Measurements from ENCODE around the gene MYO18B.
"Not testable (repeated sequence)": the region's sequence is repeated elsewhere in the genome, so short reads cannot be mapped to it uniquely, and the experiment has no call there.

MYO18B gene, protein sequence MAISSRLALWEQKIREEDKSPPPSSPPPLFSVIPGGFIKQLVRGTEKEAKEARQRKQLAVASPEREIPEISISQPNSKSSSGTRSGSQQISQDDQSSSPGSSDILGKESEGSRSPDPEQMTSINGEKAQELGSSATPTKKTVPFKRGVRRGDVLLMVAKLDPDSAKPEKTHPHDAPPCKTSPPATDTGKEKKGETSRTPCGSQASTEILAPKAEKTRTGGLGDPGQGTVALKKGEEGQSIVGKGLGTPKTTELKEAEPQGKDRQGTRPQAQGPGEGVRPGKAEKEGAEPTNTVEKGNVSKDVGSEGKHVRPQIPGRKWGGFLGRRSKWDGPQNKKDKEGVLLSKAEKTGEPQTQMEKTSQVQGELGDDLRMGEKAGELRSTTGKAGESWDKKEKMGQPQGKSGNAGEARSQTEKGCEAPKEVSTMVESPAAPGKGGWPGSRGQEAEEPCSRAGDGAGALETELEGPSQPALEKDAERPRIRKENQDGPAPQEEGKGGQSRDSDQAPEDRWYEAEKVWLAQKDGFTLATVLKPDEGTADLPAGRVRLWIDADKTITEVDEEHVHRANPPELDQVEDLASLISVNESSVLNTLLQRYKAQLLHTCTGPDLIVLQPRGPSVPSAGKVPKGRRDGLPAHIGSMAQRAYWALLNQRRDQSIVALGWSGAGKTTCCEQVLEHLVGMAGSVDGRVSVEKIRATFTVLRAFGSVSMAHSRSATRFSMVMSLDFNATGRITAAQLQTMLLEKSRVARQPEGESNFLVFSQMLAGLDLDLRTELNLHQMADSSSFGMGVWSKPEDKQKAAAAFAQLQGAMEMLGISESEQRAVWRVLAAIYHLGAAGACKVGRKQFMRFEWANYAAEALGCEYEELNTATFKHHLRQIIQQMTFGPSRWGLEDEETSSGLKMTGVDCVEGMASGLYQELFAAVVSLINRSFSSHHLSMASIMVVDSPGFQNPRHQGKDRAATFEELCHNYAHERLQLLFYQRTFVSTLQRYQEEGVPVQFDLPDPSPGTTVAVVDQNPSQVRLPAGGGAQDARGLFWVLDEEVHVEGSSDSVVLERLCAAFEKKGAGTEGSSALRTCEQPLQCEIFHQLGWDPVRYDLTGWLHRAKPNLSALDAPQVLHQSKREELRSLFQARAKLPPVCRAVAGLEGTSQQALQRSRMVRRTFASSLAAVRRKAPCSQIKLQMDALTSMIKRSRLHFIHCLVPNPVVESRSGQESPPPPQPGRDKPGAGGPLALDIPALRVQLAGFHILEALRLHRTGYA (N-terminal part only)

DNA sequence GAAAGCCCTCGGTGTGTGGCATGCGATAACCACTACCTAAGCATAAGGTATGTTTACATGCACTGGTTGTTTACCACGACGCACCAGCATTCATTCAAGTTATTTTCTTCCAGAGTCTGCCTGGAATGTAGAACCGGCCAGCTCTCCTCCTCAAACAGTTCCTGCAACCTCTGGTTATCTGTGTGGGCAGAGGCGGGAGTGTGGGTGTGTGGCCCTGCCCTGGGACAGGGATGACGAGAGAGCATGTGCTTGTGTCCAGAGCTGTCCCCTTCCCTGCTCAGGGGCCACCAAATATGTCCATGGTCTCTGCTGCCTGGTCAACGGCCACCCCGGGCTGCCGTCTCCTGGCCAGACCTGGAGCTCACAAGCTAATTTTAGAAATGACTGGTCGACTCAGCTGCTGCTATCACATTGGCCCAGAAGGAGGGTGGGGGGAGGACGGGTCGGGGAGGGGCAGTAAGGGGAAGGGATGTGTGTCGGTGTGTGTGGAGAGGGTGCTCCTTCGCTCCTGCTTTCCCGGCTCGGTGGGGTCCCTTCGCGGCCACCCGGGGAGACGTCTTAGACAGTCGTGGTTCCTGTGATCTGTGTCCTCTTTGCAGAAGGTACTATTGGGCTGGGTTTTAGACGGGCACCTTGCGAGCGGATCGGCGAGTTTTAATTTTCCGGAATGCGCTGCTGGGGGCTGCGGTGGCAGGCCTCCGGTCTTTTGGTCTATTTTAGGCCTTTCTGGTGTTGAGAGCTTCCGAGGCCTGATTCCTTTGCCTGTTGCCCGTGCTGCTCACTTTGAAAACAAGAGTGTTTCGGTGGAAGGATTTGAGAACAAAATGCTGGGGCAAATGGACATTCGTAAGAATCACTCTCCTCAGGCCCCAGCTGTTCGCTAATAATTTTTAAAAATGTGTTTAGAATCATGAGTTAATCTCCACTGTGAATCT, at the start of gene MYO18B:
Gene MYO18B, plus strand, starts transcription at position 497 of the 935 bp plus-strand sequence. CDS start 18,905 bp downstream, outside the sequence.
- DNase-seq (ENCODE audit: low spot score), result no peak

DNA sequence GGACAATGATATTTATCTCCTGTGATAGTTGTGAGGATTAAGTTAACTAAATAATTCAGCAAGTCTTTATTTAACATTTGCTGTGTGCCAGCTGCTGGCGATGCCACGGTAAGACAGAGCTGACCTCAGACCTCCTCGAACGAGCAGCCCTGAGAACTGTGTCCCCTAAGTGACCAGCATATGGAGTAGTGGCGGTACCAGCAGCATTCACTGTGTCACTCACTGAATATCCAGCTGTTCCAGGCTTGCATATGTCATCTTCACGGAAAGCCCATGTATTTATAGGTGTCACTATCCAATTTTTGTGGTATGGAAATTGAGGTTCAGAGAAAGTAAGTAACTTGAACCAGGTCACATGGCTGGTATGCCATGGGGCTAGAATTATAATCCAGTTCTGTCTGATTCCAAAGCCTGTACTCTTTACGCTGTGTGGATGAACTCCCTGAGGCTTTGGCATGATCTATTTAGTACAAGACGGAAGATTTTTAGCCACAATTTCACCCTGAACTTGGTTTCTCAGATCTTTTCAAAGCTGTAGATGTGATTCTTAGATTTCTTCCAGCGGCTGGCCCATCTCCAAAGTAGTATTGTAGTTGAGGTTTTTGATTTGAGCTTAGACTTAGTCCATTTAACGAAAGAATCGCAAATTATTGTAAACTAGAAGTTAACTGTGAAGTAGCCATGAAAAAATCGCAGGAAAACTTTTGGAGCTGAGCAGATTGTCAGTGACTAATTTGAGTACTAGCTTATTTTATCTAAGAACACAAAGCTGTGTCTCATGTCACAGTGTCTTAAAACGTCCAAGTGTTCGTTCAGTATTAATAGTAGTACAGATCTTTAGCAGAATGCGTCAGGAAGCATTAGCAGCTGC, 49.4 kb upstream of the MYO18B start:
- DNase-seq (ENCODE audit: low spot score), result no peak

DNA sequence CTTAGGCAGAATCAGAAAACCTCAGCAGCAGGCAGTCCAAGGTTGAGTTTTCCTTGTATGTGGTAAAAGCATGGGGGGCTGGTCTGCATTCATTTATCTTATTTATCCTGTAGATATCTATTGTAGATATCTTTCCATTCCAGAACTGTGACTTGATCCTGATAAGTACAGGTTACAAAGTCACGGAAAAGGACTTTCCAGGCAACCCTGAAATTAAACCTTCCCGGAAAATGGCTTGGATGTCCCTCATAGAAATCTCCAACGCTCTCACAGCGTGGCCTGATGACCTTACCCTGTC, 48.8 kb upstream of the MYO18B start:
- DNase-seq (ENCODE audit: low spot score), result no peak

DNA sequence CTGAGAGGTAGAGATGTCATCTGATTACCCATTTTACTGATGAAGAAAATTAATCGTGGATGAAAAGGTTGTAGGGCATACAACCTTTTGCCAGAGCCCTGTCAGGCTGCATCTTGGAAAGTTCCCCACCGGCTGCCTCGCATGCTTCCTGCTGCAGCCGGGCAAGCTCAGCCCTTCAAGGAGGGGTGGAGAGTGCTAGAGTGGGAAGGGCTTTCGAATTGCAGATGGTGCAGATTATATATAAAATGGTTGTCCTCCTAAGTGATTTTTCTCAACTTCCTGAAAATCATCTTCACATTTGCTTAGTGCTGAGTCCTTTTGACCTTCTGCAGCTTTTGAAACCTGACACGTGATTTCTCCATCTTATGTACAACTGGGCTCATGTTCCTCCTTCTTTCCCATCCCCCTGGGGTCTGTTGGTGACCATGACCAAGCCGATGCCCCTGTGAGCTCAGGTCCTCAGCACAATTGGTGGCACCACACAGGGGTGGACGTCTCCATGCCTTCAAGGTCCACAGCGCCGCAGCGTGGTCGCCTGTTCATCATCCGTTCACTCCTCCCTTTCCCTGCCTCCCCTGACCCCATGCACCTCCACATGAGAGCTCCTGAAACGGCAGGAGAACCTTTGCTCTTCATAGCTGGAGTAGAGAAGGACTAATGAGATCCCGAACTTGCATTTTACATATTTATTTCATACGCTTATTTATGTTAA, 47.6 kb upstream of the MYO18B start:
- no peak for DNase-seq (ENCODE audit: low spot score)

DNA sequence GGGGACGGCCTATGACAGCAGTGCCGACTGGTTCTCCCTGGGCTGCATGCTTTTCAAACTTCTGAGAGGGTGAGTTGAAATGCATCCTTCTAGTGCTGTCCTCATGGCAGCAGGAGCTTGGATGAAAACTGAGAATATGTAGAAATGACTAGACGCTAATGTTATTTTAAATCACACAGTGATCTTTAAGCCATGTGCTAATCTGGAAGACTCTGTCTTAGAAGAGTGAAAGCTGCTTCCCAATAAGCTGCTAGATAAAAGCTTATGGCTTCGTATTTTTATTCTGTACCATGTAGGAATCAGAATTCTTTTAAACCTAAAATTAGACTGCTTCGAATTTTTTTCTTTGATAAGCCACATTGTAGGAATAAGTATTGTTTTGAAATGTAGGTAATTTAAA, 46.8 kb upstream of the MYO18B start:
- DNase-seq (ENCODE audit: low spot score), result no peak

DNA sequence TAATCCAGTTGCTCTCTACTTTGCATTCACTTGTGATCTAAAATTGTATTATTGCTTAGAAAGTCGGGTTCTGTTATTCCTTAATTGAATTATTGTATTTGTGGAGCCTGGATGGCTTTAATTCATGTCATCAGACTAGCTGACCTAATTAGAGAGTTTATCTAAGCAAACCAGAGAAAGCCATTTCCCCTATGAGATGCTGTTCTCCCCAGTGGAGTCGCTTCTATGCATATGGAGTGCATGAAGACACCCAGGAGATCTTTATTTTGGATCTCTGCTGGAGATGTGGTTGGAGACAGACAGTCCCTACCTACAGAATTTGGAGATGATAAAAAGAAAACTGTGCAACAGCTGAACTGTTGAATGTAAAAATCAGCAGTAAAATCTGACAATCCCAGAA, 45.2 kb upstream of the MYO18B start:
- DNase-seq (ENCODE audit: low spot score), result no peak

DNA sequence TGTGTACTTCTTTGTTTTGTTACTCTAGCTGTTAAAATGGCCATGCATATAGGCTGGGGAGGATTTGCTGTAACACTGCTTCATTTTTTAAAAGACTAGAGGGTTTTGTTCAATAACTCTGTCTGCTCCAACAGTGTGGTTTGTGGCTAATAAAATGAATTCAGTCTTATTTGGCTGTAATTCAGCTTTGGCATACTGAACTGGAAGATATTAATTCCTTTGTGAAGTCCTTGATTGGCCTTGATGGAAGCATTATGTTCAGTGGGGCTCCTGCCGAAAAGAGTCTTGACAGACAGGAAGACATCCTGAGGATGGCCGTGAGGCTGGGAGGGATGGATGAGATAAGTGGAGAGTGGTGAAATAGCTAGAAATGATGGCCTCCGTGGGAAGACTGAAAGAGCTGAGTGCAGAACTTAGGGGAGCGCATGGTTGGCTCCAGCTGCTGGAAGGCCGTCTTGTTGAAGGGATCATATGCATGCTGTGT, 44.8 kb upstream of the MYO18B start:
- DNase-seq (ENCODE audit: low spot score), result no peak

DNA sequence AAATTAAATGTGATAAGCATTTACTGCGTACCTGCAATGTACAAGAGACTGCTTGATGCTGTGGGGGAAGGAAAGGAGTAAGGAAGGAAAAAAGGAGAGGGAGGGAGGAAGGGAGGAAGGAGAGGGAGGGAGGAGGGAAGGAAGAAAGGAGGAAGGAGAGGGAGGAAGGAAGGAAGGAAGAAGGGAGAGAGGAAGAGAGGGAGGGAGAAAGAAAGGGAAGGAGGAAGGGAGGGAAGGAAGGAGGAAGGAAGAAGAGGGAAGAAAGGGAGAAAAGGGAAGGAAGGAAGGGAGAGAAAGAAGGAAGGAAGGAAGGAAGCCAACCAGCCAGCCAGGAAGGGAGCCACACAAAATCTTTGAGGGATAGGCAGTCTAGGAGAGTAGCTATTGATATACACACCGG, 44.0 kb upstream of the MYO18B start:
- no peak for DNase-seq (ENCODE audit: low spot score)

DNA sequence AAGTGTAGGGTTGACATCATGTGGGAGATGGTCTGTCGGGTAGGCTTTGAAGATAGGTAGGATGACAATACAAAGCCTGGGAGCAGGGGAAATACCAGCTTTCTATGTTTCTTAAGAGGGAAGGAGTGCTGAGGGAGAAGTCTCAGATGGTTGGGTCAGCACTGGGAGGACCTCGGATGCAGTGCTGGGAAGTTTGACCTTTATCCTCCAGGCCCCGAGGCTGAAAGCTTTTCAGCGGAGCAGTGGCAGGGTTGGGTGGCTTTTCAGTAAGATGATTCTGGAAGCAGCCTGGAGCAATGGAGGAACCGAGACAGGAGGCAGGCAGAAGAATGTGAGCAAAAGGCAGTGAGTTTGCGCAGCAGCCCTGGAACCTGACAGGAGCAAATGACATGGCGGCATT, 43.5 kb upstream of the MYO18B start:
- DNase-seq (ENCODE audit: low spot score), result no peak

DNA sequence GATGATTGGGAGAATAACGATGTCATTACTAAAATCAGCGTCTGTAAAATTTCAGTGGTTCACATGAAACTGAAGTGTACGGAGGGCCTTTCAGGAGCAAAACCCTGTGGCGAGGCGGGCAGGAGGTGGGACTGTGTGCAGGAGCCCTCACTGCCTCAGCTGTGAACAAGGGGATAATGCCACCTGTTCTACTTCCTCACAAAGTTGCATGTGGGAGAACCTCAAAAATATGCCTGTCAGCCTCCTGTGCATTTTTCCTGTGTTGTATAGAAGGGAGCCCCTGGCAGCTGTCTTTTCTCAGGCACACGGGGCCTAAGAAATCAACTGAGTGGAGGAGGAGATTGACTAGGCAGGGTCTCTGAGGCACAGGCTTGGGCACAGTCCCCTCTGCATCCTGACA, 43.0 kb upstream of the MYO18B start:
- DNase-seq (ENCODE audit: low spot score), result no peak

DNA sequence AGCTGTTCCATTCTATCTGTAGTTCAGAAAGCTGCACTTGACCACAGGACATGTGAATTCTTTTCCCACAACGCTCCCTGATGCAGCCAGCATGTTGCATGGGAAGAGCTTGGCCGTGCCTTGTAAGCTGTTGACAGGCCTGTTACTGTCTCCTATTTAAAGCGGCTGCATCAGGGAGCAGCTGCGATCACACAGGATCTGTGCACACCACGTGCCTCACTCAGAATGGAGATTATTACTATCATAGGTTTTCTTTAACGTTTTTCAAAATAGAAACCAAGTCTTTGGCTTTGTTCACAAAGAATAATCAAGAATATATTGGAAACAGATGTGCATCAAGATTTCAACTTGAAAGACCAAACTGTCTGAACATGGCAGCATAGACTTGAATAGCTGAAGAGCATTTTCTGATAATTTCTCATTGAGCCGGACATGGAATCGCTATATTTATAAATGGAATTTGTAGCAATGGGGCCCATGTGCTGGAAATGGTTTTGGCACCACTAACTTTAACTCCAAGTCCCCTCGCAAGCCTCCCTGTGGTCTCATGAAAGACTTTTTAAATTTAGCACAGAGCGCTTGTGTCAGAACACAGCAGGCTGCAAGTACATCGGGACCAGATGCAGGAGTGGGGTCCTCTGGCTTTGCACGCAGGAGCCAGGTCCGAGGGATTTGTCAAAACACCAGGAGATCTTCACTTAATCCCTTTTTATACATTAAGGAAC, 40.8 kb upstream of the MYO18B start:
- no peak for DNase-seq (ENCODE audit: low spot score)

DNA sequence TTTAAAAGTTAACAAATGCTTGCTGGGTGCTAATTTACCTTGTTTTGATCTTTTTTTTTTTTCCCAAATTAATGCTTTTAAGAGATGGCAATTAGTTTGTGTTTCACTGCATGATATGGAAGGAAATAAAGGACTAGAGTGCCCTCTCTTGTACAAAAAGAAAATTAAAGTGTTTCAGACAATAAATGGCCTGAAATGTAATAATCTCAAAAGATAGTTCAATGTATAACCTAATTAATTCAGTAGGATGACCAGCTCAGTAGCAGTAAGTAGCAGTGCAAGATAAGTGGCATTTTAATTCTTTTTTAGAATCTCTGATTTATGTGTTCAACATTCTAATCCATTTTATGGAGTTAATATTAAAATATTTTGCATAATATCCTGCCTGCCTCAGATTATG, 39.9 kb upstream of the MYO18B start:
- DNase-seq (ENCODE audit: low spot score), result peak; percentile 56

DNA sequence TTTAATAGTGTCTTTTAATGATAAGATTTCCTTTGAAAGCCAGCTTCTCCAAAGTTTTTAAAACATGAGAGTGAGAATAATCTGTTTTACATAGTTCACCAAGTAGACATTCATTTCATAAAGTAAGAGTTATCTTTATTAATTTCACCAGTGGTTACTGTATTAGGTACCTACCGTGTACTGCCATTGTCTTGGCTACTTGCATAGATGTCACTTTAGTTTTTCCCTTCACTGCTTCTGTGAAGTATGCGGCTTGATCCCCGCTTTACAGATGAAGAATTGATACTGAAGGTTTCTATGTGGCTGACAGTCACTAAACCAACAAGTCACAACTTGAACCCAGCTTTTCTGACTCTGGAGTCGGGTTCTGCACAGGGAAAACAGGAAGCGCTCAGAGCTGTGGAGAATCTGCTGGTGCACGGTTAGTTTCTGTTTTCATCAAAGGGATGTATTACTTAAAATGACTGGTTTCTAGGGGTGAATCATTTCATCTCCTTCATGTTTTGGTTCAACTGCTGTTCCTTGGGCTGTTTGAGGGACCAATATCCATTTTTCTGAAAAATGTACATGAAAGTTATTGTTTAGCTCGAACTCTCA, 39.3 kb upstream of the MYO18B start:
- no peak for DNase-seq (ENCODE audit: low spot score)

DNA sequence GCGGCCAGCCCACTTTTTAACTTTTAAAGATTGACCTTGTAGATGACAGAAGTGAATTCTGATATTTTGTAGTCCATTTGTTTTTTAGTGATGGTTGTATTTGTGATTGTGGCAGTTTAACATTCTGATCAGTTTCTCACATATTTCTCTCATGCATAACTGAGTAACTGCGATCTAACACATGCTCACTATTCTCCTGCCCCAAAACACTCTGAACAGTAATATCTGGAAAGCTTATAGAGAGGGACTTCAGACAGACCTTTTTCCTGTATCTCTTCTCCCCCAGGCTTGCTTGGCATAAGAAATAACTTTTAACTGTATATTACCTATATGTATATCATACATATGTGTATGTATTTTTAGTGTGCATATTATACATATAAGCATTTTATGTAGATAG, 37.3 kb upstream of the MYO18B start:
- DNase-seq (ENCODE audit: low spot score), result no peak

DNA sequence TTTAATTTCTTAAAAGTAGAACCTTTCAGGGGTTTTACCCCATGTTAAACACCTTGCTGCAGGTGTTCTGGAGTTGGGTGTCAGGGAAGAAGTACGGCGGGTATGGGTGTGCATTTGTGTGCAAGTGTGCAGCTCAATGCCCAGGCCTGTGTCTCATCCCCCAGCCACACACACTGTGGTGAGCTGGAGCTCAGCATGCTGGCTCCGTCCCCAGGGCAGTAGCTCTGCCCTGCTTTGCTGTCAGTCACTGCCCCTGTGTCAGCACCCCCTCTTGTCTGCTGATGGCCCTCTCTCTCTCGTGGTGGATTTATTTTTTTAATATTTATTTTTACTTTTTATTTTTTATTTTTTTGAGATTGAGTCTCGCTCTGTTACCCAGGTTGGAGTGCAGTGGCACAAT, 35.8 kb upstream of the MYO18B start:
- DNase-seq (ENCODE audit: low spot score), result no peak

DNA sequence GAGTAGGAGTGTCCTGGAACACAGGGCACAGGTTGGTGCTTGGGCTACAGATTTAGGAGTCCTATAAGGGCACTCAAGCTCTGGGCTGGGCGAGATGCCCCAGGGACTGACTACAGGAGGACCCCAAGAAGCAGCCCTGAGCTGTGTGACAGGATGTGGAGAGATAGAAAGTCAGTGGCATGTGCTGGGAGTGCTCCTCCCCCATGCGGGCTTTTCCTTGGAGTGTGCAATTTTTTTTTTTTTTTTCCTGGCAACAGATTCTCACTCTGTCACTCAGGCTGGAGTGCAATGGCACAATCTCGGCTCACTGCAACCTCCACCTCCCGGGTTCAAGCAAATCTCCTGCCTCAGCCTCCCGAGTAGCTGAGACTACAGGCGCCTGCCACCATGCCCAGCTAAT, 33.6 kb upstream of the MYO18B start:
- DNase-seq (ENCODE audit: low spot score), result not testable (repeated sequence)

DNA sequence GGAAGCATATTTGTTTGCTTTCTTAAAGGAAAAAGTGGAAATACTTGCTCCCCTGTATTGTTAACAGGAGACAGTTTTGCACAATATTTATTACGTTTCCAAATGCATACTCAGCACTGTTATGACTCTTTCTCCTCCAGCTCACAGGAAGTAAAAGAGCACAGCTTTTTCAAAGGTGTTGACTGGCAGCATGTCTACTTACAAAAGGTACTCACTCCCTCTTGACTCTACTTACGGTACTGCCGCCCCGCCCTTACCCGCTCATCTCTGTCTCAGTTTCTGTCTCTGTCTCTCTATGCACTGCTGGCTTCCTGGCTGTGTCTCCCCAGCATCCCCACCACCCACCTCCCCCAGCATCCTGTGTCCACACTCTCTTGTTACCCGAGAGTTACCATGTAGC, 32.2 kb upstream of the MYO18B start:
- DNase-seq (ENCODE audit: low spot score), result no peak

DNA sequence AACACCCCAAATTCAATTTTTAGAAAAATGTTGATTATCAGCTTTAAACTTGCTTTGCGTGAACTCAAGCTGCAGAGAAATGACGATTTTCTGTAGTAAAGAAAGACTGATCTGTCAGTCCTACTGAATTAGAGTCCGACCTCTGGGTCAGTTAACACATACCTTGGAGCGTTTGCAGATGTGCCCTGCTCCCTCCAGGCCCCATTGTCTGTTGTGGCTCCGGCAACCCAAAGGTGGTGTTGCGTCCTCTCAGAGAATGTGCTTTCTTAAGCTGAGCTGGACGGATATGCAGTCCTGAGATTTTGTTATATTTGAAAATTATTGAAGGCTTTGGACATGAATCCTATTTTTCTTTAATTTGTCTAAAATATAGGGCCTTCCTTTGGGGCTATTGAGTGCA, 31.5 kb upstream of the MYO18B start:
- DNase-seq (ENCODE audit: low spot score), result no peak

DNA sequence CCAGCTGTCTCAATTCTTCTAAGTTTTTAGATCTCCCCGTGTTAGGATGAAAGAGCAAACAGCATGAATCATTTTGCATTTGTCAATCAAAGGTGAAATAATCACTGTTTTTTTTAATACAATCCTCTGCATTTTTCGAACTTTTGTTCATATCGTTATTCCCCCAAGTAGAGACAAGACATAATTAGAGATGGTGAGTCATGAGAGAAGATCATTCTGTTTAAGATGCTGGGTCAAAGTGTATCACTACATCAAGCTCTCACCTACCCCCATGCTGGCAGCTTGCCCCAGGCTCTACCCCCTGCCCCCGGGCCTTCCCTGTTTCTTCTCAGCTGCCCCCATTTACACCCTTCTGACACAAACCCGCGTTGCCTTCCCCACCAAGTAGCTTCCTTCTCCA, 30.5 kb upstream of the MYO18B start:
- DNase-seq (ENCODE audit: low spot score), result no peak
